Measurements from ENCODE around the gene ATP8A2. TPM values are rescaled to one million over a fixed set of nuclear protein-coding genes. Genes with fewer than 3 reads are reported as not detected.

Gene ATP8A2
- total RNA-seq, 2 donors from 2014 or later: 1.6 to 2.9 TPM

DNA sequence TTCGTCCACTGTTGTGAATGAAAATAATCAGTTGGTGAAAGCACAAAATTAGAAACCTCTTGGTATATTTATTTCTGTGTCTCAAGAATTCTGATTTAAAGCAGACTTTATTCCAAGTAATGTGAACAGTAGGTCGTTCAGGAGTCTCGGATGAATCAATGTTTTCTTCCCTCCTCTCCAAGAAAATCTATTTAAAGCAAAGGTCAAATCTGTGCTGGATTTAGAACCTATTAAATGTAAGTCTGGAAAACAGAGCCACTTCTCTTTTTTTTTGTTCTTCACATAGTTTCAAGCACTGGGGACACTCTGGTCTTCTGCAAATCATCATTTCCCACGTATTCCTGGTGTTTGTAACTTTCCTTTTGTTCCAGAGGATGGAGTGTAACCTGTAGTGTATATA lies 312.7 kb downstream of the ATP8A2 start:
- Histone ChIP-seq H3K9me3 (ENCODE audit: control insufficient read depth, low read length) (no peaks in the 10 kb centered on the region), H3K4me1 (ENCODE audit: control insufficient read depth, insufficient read depth, low read length) (peaks cover 8% of the 10 kb centered on the region), H3K36me3 (ENCODE audit: control insufficient read depth, insufficient read depth, low read length) (no peaks in the 10 kb centered on the region), H3K27me3 (ENCODE audit: control insufficient read depth, insufficient read depth, low read length, poor library complexity, severe bottlenecking) (no peaks in the 10 kb centered on the region), H3K9ac (ENCODE audit: extremely low read depth, low read length, poor library complexity, severe bottlenecking) (no peak overlapping the region), H3K4me3 (ENCODE audit: low read length) (no peak overlapping the region), H3K27ac (ENCODE audit: low read depth, low read length) (no peak overlapping the region)
- no peaks in the 10 kb centered on the region for H3K9me3 Mint-ChIP-seq
- H3K36me3 Mint-ChIP-seq (ENCODE audit: low read depth): no peaks in the 10 kb centered on the region
- TF ChIP-seq CTCF (conservative IDR thresholded peaks at IDR 0.05): no peak
- H3K4me1 Mint-ChIP-seq: peaks cover 18% of the 10 kb centered on the region
- H3K27ac Mint-ChIP-seq: no peak overlapping the region
- no peak overlapping the region for H3K4me3 Mint-ChIP-seq
- 90 to 100% methylated on average over 2 to 4 of the region's 4 CpGs for WGBS, 2 experiments (ENCODE audit: insufficient coverage in 1 of 2, insufficient read length in 1 of 2)
- H3K27me3 Mint-ChIP-seq (ENCODE audit: insufficient read depth): no peaks in the 10 kb centered on the region
- DNase-seq: no peak

DNA sequence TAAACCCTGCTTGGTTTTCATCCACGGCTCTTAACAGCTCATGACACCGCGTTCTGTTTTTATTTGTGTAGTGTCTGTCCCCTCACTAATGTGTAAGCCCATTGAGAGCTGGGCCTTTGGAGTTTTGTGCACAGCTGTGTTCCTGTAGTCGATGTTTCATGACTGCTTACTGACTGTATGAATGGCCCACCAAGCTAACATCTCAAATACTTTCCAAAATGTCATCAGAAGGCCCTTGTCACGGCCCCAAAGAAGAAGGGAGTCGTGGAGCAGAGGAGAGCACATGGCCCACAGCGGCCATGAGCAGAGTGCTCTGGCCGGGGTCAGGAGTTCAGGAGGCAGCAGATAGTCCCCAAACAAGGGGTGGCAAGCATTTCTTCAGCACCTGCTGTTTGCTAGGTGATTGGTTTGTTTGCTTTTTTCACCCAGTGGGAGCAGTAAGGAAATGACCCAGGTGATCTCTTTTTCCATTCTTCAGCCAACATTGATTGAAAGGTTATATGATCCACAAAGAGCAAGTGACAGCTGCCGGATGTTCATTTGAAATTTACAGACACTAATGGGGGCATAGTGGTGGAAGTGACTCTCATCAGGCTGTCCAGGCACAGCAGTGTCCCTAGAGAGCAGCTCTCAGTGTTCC lies 315.2 kb downstream of the ATP8A2 start:
- no peak overlapping the region for H3K4me3 Mint-ChIP-seq
- H3K27ac Mint-ChIP-seq: no peak overlapping the region
- no peak for TF ChIP-seq CTCF (conservative IDR thresholded peaks at IDR 0.05)
- peaks cover 26% of the 10 kb centered on the region for H3K4me1 Mint-ChIP-seq
- H3K36me3 Mint-ChIP-seq (ENCODE audit: low read depth): no peaks in the 10 kb centered on the region
- Histone ChIP-seq H3K4me3 (ENCODE audit: low read length) (no peak overlapping the region), H3K9ac (ENCODE audit: extremely low read depth, low read length, poor library complexity, severe bottlenecking) (no peak overlapping the region), H3K4me1 (ENCODE audit: control insufficient read depth, insufficient read depth, low read length) (peaks cover 8% of the 10 kb centered on the region), H3K36me3 (ENCODE audit: control insufficient read depth, insufficient read depth, low read length) (no peaks in the 10 kb centered on the region), H3K27ac (ENCODE audit: low read depth, low read length) (no peak overlapping the region), H3K9me3 (ENCODE audit: control insufficient read depth, low read length) (no peaks in the 10 kb centered on the region), H3K27me3 (ENCODE audit: control insufficient read depth, insufficient read depth, low read length, poor library complexity, severe bottlenecking) (no peaks in the 10 kb centered on the region)
- no peaks in the 10 kb centered on the region for H3K9me3 Mint-ChIP-seq
- 90 to 100% methylated on average over 3 to 9 of the region's 9 CpGs for WGBS, 2 experiments (ENCODE audit: insufficient coverage in 1 of 2, insufficient read length in 1 of 2)
- DNase-seq: no peak
- H3K27me3 Mint-ChIP-seq (ENCODE audit: insufficient read depth): no peaks in the 10 kb centered on the region

DNA sequence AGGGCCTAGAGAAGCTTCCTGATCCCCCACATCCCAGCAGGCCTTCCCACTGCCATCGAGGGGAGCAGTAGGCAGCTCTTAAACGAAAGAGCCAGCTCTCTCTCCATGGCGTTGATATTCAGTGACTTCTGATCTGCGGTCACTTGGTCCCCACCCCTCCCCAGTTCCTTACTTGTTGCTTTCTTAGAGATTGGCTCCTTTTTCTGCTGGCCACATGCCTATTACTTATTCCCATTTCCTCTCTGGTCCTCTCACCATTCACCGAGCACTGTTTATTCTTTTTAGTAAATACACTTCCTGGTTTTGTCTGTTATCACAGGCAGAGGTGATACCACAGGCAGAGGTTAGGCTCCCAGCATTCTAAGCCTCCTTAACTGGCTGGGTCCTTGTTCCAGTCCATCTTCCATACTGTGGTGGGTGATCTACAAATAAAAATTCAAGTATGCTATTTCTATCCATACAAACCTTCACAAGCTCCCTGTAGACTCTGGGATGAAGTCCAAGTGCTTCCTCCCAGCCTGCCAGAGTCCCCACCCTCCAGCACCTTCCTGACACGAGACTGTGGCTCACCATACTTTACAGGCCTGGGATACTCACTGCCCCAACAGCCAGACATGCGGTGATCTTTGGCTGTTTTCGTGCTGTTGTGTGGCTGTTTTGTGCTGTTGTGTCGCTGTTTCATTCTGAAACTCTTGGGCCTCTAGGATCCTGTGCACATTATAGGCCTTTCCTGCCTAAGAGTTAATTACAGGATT lies 315.9 kb downstream of the ATP8A2 start:
- Histone ChIP-seq H3K9me3 (ENCODE audit: control insufficient read depth, low read length) (no peaks in the 10 kb centered on the region), H3K4me3 (ENCODE audit: low read length) (no peak overlapping the region), H3K27ac (ENCODE audit: low read depth, low read length) (no peak overlapping the region), H3K4me1 (ENCODE audit: control insufficient read depth, insufficient read depth, low read length) (peaks cover 8% of the 10 kb centered on the region), H3K36me3 (ENCODE audit: control insufficient read depth, insufficient read depth, low read length) (no peaks in the 10 kb centered on the region), H3K27me3 (ENCODE audit: control insufficient read depth, insufficient read depth, low read length, poor library complexity, severe bottlenecking) (no peaks in the 10 kb centered on the region), H3K9ac (ENCODE audit: extremely low read depth, low read length, poor library complexity, severe bottlenecking) (no peak overlapping the region)
- Mint-ChIP-seq H3K4me3 (no peak overlapping the region), H3K27me3 (ENCODE audit: insufficient read depth) (no peaks in the 10 kb centered on the region), H3K4me1 (peaks cover 29% of the 10 kb centered on the region), H3K9me3 (no peaks in the 10 kb centered on the region), H3K27ac (peak overlapping the region; percentile 67), H3K36me3 (ENCODE audit: low read depth) (no peaks in the 10 kb centered on the region)
- WGBS, 2 experiments (ENCODE audit: insufficient coverage in 1 of 2, insufficient read length in 1 of 2): 82 to 89% methylated on average over 8 to 9 of the region's 9 CpGs
- DNase-seq: no peak
- no peak for TF ChIP-seq CTCF (conservative IDR thresholded peaks at IDR 0.05)

Measured in endodermal cell (in vitro differentiated cells).